ENCODE measurements around the gene SIRT2.

GRCh38 chr19:38875656-38876395, 23.6 kb downstream of the SIRT2 start:
- TF ChIP-seq CTCF (IDR thresholded peaks at IDR 0.05) (no peak), POLR2A (IDR thresholded peaks at IDR 0.05) (no peak)

All from body of pancreas (tissue), 4 donors.